GM12873 (cell line): ENCODE data around the gene NCDN.

Experiments used
- CTCF ChIP-seq: IDR thresholded peaks from 2 replicates; pipeline ENCODE4 v1.5.1; 2012; ENCODE audit warnings: low read depth, mild to moderate bottlenecking, moderate library complexity, low read length, control low read depth; ENCODE audit not compliant: insufficient read depth; ENCODE audit errors: missing control alignments

Gene NCDN

GRCh38 chr1:35530168-35530567 lies 27.4 kb upstream of the NCDN start:
- TF ChIP-seq CTCF: no peak

GRCh38 chr1:35530946-35531345 lies 26.7 kb upstream of the NCDN start:
- TF ChIP-seq CTCF: no peak

- TF ChIP-seq CTCF: no peak
Observed at GRCh38 chr1:35531368-35531767, 26.2 kb upstream of the NCDN start.

- no peak for TF ChIP-seq CTCF
Observed at GRCh38 chr1:35532497-35533223, 24.9 kb upstream of the NCDN start.

GRCh38 chr1:35533586-35533985 lies 24.0 kb upstream of the NCDN start:
- no peak for TF ChIP-seq CTCF

- TF ChIP-seq CTCF: no peak
Observed at GRCh38 chr1:35535243-35535642, 22.4 kb upstream of the NCDN start.

- no peak for TF ChIP-seq CTCF
Observed at GRCh38 chr1:35536556-35537162, 20.9 kb upstream of the NCDN start.
